Stimulated activated CD4-positive, alpha-beta T cell treated with anti-CD3 and anti-CD28 coated beads, Interleukin-1b, Interleukin-23, amount 100 ng/mL, for 24 hours (primary cell): ENCODE results near the gene TBX15.

Experiments
- DNase-seq, 4 experiments: peaks; one replicate each; pipeline ENCODE4 v3.0.0-alpha.2; 2020; ENCODE audit warnings: low read depth in 4 of 4, low spot score in 1 of 4

The TBX15 gene

GRCh38 chr1:119002028-119002686 lies 14.0 kb upstream of the TBX15 start:
- no peak for DNase-seq

- DNase-seq = no peak
Observed at GRCh38 chr1:119001181-119002027, 13.3 kb upstream of the TBX15 start.

- DNase-seq = no peak
Observed at GRCh38 chr1:119000371-119001180, 12.4 kb upstream of the TBX15 start.

- no peak for DNase-seq
Observed at GRCh38 chr1:118999348-119000071, 11.4 kb upstream of the TBX15 start.

GRCh38 chr1:118998171-118998570 lies 10.0 kb upstream of the TBX15 start:
- DNase-seq = no peak

- DNase-seq = no peak
Observed at GRCh38 chr1:118997225-118997624, 9.1 kb upstream of the TBX15 start.

- no peak for DNase-seq
Observed at GRCh38 chr1:118995312-118996016, 7.3 kb upstream of the TBX15 start.

- no peak for DNase-seq
Observed at GRCh38 chr1:118993700-118994026, 5.5 kb upstream of the TBX15 start.

- no peak for DNase-seq
Observed at GRCh38 chr1:118992868-118993699, 4.9 kb upstream of the TBX15 start.

- DNase-seq = no peak
Observed at GRCh38 chr1:118992237-118992825, 4.2 kb upstream of the TBX15 start.

- DNase-seq = no peak
Observed at GRCh38 chr1:118991448-118991847, 3.3 kb upstream of the TBX15 start.

- DNase-seq = no peak
Observed at GRCh38 chr1:118990513-118991152, 2.5 kb upstream of the TBX15 start.

- DNase-seq = no peak
Observed at GRCh38 chr1:118989878-118990378, 1.8 kb upstream of the TBX15 start.

- no peak for DNase-seq
Observed at GRCh38 chr1:118989006-118989815, 1.1 kb upstream of the TBX15 start.

- no peak for DNase-seq
Observed at GRCh38 chr1:118987468-118988185, 516 bp downstream of the TBX15 start.

GRCh38 chr1:118986555-118987467 lies 1.3 kb downstream of the TBX15 start:
- no peak for DNase-seq
